Renal pelvis (tissue), 4 donors: Measurements from ENCODE around the gene HYAL3. TPM values are rescaled to one million over a fixed set of nuclear protein-coding genes. Genes with fewer than 3 reads are reported as not detected.
"Not testable (repeated sequence)": the region's sequence is repeated elsewhere in the genome, so short reads cannot be mapped to it uniquely, and the experiment has no call there.

Source experiments
- DNase-seq: peaks from one replicate; pipeline ENCODE4 v3.0.0-alpha.2; 2013
- polyA plus RNA-seq, 3 donors: library from polyadenylated mRNA; unstranded; fragments of 120-200 nt; gene quantifications; one replicate each; pipeline ENCODE4 v1.2.1, GENCODE V29; 2013; ENCODE audit not compliant: insufficient read length in 3 of 3

The HYAL3 gene
- polyA plus RNA-seq, 3 donors, result 3.9 to 5.7 (median 4.0) TPM

DNA sequence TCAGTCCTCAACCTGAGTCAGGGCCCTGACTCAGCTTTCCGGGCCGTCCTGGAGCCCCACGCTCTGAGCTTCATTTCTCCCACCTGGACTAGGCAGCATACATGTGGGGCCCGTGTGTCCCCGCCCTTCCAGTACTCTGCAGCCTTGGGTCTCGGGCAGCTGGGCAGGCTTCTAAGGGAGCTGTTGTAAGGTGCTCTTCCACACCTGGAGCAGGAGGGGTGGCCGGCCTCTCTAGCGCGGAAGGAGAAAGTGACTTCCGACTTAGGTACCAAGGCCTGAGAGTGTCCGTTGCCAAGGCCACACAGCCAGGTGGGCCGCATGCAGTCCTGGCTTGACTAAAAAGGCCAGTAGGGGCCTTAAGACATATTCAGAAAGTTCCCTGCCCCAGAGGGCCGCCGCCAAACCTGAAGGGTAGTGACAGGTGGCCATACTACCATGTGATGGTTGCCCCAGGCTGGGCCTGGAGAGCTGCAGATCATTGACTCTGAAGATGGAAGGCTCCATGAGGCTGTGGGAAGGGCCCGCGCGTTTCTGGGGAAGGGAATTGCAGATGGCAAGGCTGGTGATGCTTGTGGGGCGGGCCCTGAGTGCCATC, 39.7 kb downstream of the HYAL3 start:
- DNase-seq, result no peak

DNA sequence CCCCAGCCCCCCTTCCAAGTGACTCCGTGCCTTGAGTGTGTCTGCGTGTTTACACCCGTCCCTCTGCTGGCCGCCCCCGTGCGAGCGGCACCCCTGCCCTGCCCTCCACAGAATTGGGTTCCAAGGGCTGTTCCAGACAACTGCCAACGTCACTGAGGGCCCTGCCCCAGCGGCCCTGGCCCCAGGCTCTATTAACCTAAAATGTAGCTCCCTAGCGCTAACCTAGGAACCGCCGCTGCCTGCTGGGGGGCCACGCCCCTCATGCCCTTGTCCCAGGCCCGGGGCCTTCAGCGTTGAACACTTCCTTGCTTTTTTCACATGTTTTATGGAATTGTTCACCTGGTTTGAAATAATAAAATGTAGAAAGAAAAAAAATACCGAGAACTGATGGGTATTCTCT, 40.2 kb downstream of the HYAL3 start:
- no peak for DNase-seq

DNA sequence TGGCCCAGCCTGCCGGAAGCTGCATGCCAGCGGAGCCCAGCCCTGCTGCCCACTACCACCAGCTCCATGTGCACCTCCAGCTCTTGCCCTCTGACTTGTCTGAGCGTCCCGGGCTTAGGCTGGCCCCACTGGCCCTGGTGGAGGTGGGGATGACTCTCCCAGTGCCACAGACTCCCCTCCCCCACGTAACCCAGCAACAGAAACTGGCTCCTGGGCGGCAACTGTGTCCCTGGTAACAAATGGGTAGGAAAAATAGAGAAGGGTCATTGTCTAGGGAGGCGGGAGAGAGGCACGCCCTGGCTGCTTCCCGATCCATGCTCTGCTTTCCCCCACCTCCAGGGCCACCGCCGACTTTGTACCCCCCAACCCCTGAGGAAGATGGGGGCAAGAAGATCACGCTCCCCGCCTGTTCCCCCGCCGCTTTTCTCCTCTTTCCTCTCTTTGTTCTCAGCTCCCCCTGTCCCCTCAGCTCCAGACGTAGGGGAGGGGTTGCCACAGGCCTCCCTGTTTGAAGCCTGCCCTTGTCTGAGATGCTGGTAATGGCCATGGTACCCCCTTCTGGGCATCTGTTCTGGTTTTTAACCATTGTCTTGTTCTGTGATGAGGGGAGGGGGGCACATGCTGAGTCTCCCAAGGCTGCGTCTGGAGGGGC, 41.0 kb downstream of the HYAL3 start:
- DNase-seq, result no peak

DNA sequence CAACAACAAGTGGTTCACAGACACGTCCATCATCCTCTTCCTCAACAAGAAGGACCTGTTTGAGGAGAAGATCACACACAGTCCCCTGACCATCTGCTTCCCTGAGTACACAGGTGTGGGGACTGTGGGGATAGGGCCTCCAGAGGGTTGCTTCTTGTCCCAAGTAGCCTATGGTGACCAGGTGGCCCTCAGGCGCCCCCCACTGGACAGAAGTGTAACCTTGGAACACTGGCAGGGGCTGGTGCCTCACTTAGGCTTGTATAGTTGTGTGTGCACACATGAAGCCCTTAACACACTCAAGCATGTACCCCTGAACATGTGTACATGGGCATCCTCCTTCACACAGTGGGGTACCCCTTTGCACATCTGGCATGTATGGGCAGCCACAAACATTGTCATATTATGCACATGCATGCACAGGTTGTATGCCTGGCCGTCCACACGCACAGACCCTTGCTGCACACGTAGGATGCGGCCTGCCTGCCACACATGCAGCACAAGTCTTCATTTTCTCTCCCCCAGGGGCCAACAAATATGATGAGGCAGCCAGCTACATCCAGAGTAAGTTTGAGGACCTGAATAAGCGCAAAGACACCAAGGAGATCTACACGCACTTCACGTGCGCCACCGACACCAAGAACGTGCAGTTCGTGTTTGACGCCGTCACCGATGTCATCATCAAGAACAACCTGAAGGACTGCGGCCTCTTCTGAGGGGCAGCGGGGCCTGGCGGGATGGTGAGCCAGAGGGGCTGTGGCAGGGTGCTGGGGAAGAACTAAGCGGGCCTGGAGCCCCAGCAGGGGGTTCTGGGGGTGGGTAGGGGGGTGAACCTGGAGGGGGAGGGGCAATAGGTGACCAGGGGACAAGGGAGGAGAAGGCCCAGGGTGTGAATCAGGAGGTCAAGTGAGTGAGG, 42.0 kb downstream of the HYAL3 start:
- no peak for DNase-seq

DNA sequence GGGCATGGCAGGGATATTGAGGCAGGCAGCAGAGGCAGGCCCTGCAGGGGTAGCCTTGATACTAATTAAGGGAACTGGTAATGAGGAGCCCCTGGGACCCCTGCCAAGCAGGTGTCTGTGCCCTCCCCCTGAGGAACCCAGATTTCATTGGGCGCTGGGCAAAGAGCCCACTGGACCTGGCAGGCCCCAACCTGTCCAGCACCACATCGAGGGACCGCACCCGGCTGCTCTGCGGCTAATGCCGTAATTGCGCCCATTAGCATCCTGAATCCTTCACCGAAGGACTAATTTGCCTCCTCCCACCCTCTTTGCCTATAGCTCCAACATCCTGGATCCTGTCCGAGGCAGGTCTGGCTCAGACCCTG, 44.0 kb downstream of the HYAL3 start:
- no peak for DNase-seq

DNA sequence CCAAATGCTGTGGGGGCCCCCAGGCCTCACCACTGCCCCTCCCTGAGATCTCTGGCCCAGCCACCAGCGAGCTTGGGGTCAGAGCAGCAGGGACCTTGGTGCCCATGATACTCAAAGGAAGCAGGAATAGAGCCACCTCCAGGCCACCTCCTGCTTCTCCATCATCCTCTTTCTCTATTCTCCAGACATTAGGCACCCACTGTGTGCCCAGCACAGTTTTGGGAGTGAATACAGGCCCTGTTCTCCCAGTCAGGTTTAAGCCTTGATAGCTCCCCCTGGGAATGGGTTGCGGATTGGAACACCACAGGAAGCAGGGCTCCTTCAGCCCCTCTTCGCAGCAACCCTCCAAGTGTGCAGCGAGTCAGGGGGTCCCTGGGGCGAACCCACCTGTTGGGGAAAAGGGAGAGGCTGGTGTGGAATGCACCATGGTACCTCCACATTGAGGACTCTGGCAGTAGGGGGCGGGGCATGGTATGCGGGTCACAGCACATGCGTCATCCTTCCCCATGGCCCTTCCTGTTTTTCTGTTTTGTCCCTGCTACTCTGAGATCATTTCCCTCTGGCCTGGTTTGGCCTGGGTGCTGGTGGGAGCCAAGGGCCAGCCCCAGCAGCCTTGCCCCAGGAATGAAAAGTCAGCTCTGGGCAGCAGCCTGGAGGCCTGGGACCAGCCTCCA, 44.5 kb downstream of the HYAL3 start:
- DNase-seq, result no peak

DNA sequence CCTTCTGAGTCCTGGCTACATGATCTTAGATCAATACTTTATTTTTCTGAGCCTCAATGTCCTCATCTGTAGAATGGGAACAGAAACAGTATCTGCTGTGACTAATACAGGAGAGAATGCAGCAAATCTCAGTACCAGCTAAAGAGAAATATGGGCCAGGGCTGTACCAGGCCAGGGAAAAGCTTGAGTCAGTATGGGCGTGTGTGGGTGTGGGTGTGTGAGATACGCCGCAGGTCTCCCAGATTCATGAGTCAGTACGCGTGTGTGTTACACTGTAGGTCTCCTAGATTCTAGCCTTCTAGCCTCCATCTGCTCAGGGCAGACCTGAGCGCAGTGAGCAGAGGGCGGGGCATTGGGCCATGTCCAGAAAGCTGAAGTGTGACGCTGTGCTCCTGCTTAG, 48.0 kb downstream of the HYAL3 start:
- DNase-seq, result no peak

DNA sequence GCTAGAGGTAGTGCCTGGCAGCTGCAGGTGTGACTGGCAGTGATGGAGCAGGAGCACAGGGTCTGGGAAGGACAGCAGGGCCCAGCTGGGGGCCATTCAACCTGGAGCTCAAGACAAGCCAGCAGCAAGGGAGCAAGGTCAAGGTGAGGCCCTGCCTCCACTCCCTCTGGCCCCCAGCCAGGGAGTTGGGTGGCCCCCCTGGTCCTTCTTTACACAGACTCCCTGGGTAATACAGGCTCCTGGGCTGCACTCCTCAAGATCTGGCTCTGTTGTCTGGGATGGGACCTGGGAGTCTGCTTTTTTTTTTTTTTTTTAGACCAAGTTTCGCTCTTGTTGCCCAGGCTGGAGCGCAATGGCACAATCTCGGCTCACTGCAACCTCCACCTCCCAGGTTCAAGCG, 48.7 kb downstream of the HYAL3 start:
- no peak for DNase-seq

DNA sequence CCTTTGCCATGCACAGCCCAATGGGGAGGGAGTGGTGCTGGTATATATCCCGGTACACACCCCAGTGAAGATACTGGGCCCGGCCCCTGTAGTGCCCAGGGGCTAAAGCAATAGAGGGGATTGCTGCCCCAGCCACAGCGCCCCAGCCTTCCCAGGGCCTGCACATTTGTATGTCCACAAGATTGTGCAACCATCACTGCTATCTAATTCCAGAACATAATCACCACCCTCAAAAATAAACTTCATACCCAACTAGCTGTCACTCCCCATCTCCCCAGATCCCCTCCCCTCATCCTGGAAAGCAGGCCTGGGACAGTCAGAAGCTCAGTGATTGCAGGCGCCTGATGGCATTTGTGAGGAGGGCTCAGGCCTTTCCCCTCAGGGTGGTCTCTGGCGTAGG, 49.7 kb downstream of the HYAL3 start:
- no peak for DNase-seq

DNA sequence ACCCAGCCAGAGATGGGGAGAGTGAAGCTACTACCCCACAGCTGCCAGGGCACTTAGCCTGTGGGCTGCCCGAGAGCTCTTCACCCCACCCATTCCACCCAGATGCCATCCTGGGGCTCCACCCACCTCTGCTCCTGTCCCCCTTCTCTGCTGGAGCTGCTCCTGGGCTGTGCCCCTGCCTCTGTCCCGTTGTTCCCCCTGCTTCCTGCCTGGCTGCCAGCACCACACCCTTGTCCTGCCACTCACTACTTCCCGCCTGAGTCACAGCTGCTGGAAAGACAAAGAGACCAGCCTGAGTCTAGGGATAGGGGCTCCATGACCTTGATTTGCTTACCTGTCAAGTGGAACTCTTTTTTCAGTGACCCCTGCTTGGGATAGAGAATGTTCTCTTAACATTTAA, 50.8 kb downstream of the HYAL3 start:
- DNase-seq, result no peak

DNA sequence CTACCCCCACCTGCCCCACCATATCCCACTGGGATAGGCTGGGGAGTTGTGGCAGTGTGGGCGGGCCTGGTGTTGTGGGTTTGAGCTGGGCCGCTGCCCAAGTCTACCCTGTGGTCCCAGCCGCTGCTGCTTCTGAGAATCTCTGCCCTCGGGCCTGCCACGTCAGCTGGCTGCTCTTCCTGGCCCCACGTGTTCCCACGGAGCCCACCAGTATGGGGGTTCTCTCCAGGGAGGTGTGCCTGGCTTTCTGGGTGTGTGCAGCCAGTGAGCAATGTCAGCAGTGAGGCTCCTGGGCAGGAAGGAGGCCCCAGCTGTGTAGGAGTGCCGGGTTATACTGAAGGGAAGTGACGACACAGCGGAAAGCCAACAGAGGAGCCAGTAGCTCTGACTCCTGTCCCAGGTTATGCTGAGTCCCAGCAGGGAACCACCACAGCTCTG, 52.7 kb downstream of the HYAL3 start:
- DNase-seq, result no peak

DNA sequence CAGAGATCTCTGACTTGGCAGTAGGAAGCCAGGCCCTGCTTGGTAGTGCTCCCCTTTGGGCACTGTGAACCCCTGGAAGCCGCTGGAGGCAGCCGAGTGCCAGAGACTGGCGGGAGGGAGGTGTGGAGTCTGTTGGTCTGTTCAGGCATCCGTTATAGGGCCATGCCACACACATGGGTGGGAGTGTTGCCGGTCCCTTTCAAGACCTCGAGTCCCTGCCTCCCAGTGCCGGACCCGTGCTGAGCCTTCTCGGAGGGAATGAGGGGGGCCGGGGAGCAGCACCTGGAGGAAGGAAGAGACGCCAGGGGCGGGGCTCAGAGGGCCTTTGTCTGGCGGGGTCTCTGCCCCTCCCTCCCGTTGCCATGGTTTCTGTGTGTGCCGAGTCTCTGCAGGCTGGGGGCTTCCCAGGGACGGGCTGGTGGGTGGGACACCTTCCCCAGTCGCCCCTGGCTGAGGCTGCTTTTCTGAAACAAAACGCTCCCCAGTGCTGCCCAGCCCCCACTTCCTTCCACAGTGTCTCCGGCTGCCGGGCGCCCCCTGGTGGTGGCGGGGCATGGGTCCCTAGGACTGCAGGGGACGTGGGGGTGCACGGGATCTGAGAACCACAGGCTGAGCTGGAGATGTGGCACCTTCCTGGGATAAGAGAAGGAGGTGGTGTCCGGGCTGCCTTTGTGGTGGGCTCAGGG, 53.2 kb downstream of the HYAL3 start:
- DNase-seq, result peak; percentile 94

DNA sequence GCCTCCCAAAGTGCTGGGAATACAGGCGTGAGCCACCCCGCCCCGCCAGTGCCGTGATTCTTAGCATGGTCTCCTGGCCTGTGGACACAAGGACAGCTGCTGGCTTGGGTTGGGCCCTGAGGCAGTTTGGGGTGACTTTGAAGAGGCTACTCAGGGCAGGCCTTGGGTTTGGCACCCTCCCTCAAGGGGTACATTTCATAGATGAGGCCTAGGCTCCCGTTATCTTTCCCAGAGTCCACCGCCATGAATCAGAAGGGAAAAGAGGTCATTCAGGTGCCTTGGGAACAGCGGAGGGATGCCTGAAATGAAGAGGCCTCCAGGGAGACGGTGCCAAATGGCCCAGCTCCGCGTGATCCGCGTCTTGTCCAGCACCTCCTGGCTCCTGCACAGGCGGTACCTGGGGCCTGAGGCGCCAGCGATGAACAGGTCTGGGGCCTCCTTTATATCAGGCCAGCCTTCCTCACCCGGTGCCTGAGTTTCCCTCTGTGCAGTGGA, 53.9 kb downstream of the HYAL3 start:
- DNase-seq, result no peak

DNA sequence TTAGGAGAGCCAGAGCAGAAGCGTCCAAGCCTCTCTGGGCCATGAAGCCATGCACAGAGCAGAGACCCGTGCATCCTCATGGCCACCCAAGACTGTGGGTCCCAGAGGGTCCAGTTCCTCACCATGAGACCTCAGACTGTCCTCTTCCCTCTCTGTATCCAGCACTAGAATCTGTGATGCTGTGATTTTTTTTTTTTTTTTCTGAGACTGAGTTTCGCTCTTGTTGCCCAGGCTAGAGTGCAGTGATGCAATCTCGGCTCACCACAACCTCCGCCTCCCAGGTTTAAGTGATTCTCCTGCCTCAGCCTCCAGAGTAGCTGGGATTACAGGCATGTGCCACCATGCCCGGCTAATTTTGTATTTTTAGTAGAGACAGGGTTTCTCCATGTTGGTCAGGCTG, 54.4 kb downstream of the HYAL3 start:
- not testable (repeated sequence) for DNase-seq

DNA sequence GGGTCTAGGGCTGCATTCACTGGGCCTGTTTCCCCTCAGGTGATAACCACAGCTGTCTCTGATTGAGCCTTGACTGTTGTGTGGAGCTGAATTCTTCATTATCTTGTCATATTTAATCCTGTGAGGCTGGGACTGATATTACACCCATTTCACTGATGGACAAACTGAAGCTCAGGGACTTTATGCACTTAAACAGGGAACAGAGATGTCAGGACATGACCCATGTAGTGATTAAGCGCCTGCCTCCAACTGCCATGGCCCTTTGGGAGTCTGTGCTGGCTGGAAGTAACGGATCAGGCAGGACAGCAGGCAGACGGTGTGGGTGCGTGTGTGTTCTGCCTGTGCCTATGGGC, 55.7 kb downstream of the HYAL3 start:
- DNase-seq, result no peak

DNA sequence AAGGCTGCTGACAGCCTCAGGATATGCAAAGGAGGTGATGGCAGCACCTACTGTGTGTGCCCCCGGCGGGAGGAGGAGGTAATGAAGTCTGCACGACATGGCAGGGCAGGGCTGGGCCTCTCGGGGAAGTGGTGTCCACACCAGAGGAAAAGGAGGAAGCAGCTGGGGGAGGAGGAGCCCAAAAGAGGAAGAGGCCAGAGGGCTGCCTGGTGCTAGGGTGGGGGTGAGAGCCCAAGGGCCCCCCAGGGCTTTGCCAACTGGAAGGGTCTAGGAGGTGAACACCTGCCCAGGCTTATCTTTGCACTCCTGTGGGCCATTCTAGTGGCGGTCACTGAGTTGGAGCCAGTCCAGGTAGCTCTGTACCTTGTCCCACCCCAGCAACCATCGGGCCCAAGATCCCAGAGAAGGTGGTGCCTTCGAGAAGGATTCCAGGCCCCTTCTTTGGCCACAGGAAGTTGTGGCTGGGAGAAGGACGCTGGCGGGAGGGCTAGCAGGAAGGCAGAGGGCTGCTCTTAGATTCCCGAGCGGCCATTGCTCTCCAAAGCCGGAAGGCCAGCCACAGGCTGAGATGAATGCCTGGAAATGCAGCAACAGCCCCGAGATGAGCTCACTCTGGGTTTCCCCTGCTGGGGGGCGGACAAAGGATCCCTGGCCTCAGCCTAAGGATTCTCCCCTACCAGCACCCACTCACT, 56.2 kb downstream of the HYAL3 start:
- DNase-seq, result no peak

Other genes with a start within 250 kb of the HYAL3 start
- gene RBM5, start 210.5 kb downstream of the HYAL3 start, polyA plus RNA-seq, result 100 to 1,000 TPM; 250 to 390 (median 367) TPM
- 10 to 100 TPM; 75.3 to 87.7 (median 78.6) TPM for gene SEMA3F, start 144.1 kb downstream of the HYAL3 start, polyA plus RNA-seq
- gene GNAT1, start 107.8 kb downstream of the HYAL3 start, polyA plus RNA-seq, result under 1 TPM in 1 of 3 donors, not detected in 2; 0.03 TPM
- gene SLC38A3, start 94.1 kb downstream of the HYAL3 start, polyA plus RNA-seq, result 1 to 10 TPM; 8.3 to 9.4 (median 9.1) TPM
- gene GNAI2, start 63.2 kb downstream of the HYAL3 start, polyA plus RNA-seq, result 100 to 1,000 TPM; 191 to 239 (median 193) TPM
- gene SEMA3B, start 30.3 kb downstream of the HYAL3 start, polyA plus RNA-seq, result 100 to 1,000 TPM; 100 to 126 (median 122) TPM
- gene LSMEM2, start 20.3 kb downstream of the HYAL3 start, polyA plus RNA-seq, result 1 to 10 TPM in 1 of 3 donors, under 1 TPM in 2; 0.31 to 1.5 (median 0.69) TPM
- gene IFRD2, start 7.0 kb downstream of the HYAL3 start, polyA plus RNA-seq, result 10 to 100 TPM; 44.4 to 52.2 (median 51.1) TPM
- 10 to 100 TPM in 2 of 3 donors, 1 to 10 TPM in 1; 8.5 to 11.1 (median 10.5) TPM for gene NAA80, start within 50 bp of the HYAL3 start, polyA plus RNA-seq
- gene HYAL1, start 4.2 kb upstream of the HYAL3 start, polyA plus RNA-seq, result 1 to 10 TPM; 6.1 to 9.4 (median 7.7) TPM
- gene HYAL2, start 23.3 kb upstream of the HYAL3 start, polyA plus RNA-seq, result 10 to 100 TPM; 65.4 to 95.1 (median 80.3) TPM
- 10 to 100 TPM; 23.8 to 29.8 (median 28.0) TPM for gene TUSC2, start 28.8 kb upstream of the HYAL3 start, polyA plus RNA-seq
- gene RASSF1, start 41.4 kb upstream of the HYAL3 start, polyA plus RNA-seq, result 10 to 100 TPM; 21.0 to 22.6 (median 21.5) TPM
- gene ZMYND10, start 46.3 kb upstream of the HYAL3 start, polyA plus RNA-seq, result 1 to 10 TPM; 3.4 to 4.5 (median 3.9) TPM
- gene NPRL2, start 51.4 kb upstream of the HYAL3 start, polyA plus RNA-seq, result 10 to 100 TPM; 29.2 to 32.9 (median 32.3) TPM
- 10 to 100 TPM; 16.8 to 17.9 (median 17.7) TPM for gene CYB561D2, start 51.5 kb upstream of the HYAL3 start, polyA plus RNA-seq
- 10 to 100 TPM; 38.7 to 50.1 (median 45.9) TPM for gene TMEM115, start 60.1 kb upstream of the HYAL3 start, polyA plus RNA-seq
- 10 to 100 TPM; 17.2 to 18.3 (median 17.9) TPM for gene CACNA2D2, start 204.2 kb upstream of the HYAL3 start, polyA plus RNA-seq